ENCODE measurements around the gene ALK. TPM values are rescaled to one million over a fixed set of nuclear protein-coding genes. Genes with fewer than 3 reads are reported as not detected.

The ALK gene
- total RNA-seq, 1 experiment from 2014 or later = not detected

GRCh38 chr2:29329899-29330298 is 591.5 kb downstream of the ALK start:
- Histone ChIP-seq H3K4ac (ENCODE audit: low read depth, low read length) (no peak overlapping the region), H3K4me2 (ENCODE audit: insufficient read depth, insufficient read length, low read length) (no peak overlapping the region), H2BK15ac (ENCODE audit: low read depth, low read length) (no peak overlapping the region), H3K23me2 (ENCODE audit: insufficient read length, low read depth, low read length, poor library complexity, severe bottlenecking) (no peaks in the 10 kb centered on the region), H3K79me1 (ENCODE audit: insufficient read depth, low read depth, low read length, poor library complexity, severe bottlenecking) (no peaks in the 10 kb centered on the region), H2AK5ac (ENCODE audit: insufficient read length, low read length) (no peak overlapping the region), H3K9ac (ENCODE audit: extremely low read depth, insufficient read length, low read length) (no peak overlapping the region), H3K27ac (ENCODE audit: insufficient read length, low read depth, low read length) (no peak overlapping the region), H3K27me3 (ENCODE audit: insufficient read depth, low read length) (no peaks in the 10 kb centered on the region), H3K4me1 (ENCODE audit: insufficient read depth, low read length) (no peaks in the 10 kb centered on the region), H3K14ac (ENCODE audit: insufficient read depth, low read length) (no peak overlapping the region; the same call in 1 of the 2 replicates), H4K91ac (ENCODE audit: insufficient read length, low read depth, low read length) (no peak overlapping the region), H2BK20ac (ENCODE audit: low read depth, low read length, poor library complexity, severe bottlenecking) (no peak overlapping the region), H3K79me2 (ENCODE audit: insufficient read depth, low read length) (no peaks in the 10 kb centered on the region), H2AFZ (ENCODE audit: low read length) (no peak overlapping the region), H3K18ac (ENCODE audit: insufficient read length, low read depth, low read length) (no peak overlapping the region), H2BK5ac (ENCODE audit: insufficient read length, low read length) (no peak overlapping the region), H4K5ac (ENCODE audit: insufficient read length, low read depth, low read length) (no peak overlapping the region), H2BK120ac (ENCODE audit: low read depth, low read length, poor library complexity, severe bottlenecking) (no peak overlapping the region), H3K56ac (ENCODE audit: insufficient read length, low read depth, low read length) (no peak overlapping the region), H3K23ac (ENCODE audit: insufficient read length, low read depth, low read length) (no peak overlapping the region), H4K8ac (replicated peaks; ENCODE audit: insufficient read length, low read depth, low read length) (no peak overlapping the region), H4K20me1 (ENCODE audit: control insufficient read depth, insufficient read depth, insufficient read length) (no peaks in the 10 kb centered on the region), H2BK12ac (ENCODE audit: insufficient read length, low read depth, low read length) (no peak overlapping the region), H3K9me3 (ENCODE audit: control insufficient read depth, low read depth, low read length) (no peaks in the 10 kb centered on the region), H3T11ph (ENCODE audit: low read length) (no peak overlapping the region)
- Mint-ChIP-seq H3K9me3 (peaks cover 0 to 3% of the 10 kb centered on the region in 2 experiments; a peak in 1 of 5 replicates), H3K27me3 (ENCODE audit: low read depth) (peaks cover 6% of the 10 kb centered on the region), H3K27ac (no peak overlapping the region), H3K4me3 (no peak overlapping the region), H3K4me1 (peaks cover 3 to 4% of the 10 kb centered on the region in 2 experiments; a peak in 3 of 4 replicates), H3K36me3 (ENCODE audit: insufficient read depth in 1 of 3, low read depth in 3 of 3) (no peaks in the 10 kb centered on the region)
- no peak for DNase-seq
- TF ChIP-seq CTCF (conservative IDR thresholded peaks at IDR 0.05) = peak; percentile 61
- no CpG with 5 or more reads among the region's 3 CpGs for WGBS (ENCODE audit: extremely low coverage, insufficient read length, low lambda C conversion rate)
